ENCODE data around the gene DUSP14.

GRCh38 chr17:37532756-37533155 lies 43.1 kb downstream of the DUSP14 start:
- TF ChIP-seq, protein P1, sequence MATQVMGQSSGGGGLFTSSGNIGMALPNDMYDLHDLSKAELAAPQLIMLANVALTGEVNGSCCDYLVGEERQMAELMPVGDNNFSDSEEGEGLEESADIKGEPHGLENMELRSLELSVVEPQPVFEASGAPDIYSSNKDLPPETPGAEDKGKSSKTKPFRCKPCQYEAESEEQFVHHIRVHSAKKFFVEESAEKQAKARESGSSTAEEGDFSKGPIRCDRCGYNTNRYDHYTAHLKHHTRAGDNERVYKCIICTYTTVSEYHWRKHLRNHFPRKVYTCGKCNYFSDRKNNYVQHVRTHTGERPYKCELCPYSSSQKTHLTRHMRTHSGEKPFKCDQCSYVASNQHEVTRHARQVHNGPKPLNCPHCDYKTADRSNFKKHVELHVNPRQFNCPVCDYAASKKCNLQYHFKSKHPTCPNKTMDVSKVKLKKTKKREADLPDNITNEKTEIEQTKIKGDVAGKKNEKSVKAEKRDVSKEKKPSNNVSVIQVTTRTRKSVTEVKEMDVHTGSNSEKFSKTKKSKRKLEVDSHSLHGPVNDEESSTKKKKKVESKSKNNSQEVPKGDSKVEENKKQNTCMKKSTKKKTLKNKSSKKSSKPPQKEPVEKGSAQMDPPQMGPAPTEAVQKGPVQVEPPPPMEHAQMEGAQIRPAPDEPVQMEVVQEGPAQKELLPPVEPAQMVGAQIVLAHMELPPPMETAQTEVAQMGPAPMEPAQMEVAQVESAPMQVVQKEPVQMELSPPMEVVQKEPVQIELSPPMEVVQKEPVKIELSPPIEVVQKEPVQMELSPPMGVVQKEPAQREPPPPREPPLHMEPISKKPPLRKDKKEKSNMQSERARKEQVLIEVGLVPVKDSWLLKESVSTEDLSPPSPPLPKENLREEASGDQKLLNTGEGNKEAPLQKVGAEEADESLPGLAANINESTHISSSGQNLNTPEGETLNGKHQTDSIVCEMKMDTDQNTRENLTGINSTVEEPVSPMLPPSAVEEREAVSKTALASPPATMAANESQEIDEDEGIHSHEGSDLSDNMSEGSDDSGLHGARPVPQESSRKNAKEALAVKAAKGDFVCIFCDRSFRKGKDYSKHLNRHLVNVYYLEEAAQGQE (IDR thresholded peaks at IDR 0.05; ENCODE audit: insufficient read depth in 1 of 2, low read depth in 2 of 2, low read length in 2 of 2): no peak
- TF ChIP-seq TAF1 (IDR thresholded peaks at IDR 0.05; ENCODE audit: borderline replicate concordance, insufficient read depth, low read length) (no peak), FOXP2 (optimal IDR thresholded peaks at IDR 0.05; ENCODE audit: borderline replicate concordance, extremely low read depth, extremely low read length, insufficient read depth) (no peak)

Measured in PFSK-1 (cell line).